ENCODE results near the gene DNLZ. TPM values are rescaled to one million over a fixed set of nuclear protein-coding genes. Genes with fewer than 3 reads are reported as not detected.

The DNLZ gene
- total and polyA plus RNA-seq, 2 of the 4 experiments (the other 2 are of a cell fraction), result 2.0 to 11.4 TPM

DNA sequence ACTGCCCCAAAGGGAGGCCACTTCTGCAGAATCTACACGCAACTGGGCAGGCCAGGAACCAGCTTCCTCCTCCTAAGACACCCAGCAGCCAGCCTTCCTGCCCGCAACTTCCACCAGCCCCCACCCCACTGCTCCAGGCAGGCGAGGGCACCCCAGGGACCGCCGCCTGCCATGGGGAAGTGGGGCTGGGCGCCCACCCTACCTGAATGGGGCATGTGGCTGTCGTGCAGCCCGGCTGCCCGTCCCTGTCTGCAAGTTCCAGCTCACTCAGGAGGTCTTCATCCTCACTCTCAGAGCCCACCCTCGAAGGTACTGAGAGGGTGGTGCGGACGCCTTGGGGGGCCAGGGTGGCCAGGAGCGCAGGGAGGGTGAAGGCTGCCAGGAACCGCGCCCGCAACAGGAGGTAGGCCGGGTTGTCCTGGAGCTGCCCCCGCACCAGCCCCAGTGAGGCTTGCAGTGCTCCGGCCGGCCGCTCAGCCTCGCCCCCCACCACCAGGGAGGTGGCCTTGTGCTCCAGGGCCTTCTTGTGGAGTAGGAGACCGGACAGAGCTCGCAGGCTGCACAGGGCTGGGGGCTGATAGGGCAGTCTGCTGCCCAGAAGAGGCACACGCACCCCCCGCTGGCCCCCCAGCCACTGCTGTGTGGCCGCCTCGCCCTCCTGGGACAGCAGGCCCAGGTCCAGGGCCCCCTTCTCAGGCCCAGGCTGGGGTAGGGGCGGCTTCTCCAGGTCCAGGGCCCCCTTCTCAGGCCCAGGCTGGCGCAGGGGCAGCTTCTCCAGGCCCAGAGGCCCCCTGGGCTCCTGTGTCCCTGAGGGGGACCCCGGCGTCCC is 14.0 kb upstream of the DNLZ start:
- ChIA-PET POLR2A (ENCODE audit: unreplicated experiment) (no interaction called here), CTCF (no interaction called here)
- in situ Hi-C loops (cut with MboI; ENCODE audit: low sequenced_read_pairs), result no loop called here
- Histone ChIP-seq H3K9ac (ENCODE audit: low read depth, low read length) (no peak overlapping the region), H2BK5ac (ENCODE audit: low read depth, low read length, poor library complexity, severe bottlenecking) (no peak overlapping the region), H3K36me3 (ENCODE audit: control insufficient read depth, insufficient read depth, low read length) (peaks cover 31% of the 10 kb centered on the region), H3K4me3 (ENCODE audit: insufficient read depth, low read depth, low read length) (no peak overlapping the region), H4K20me1 (ENCODE audit: insufficient read depth, low read length) (no peaks in the 10 kb centered on the region), H2AFZ (replicated peaks; ENCODE audit: low read length, poor library complexity) (no peak overlapping the region), H3K79me1 (ENCODE audit: low read depth in 1 of 2, low read length in 2 of 2) (no peaks in the 10 kb centered on the region), H4K8ac (ENCODE audit: low read depth in 2 of 2, low read length in 2 of 2) (no peak overlapping the region), H2BK20ac (ENCODE audit: low read depth, low read length) (no peak overlapping the region), H3K9me1 (ENCODE audit: insufficient read depth, low read length) (no peaks in the 10 kb centered on the region), H2BK120ac (ENCODE audit: low read depth, low read length) (no peak overlapping the region), H4K5ac (ENCODE audit: low read depth, low read length) (no peak overlapping the region), H3K4me1 (ENCODE audit: control insufficient read depth, insufficient read depth, low read length) (peaks cover 8% of the 10 kb centered on the region), H3K27me3 (ENCODE audit: control insufficient read depth, insufficient read depth, low read length) (no peaks in the 10 kb centered on the region), H3K27ac (ENCODE audit: insufficient read depth, low read length) (no peak overlapping the region), H2AK5ac (ENCODE audit: low read depth, low read length) (no peak overlapping the region), H2BK15ac (ENCODE audit: low read depth, low read length) (no peak overlapping the region), H3K56ac (ENCODE audit: extremely low read depth, insufficient read depth, low read length) (no peak overlapping the region), H3K9me3 (ENCODE audit: control insufficient read depth, insufficient read depth, low read length) (no peaks in the 10 kb centered on the region), H3K4me2 (ENCODE audit: low read depth, low read length) (no peak overlapping the region), H3K14ac (replicated peaks; ENCODE audit: low read depth, low read length) (no peak overlapping the region), H4K91ac (ENCODE audit: insufficient read depth, low read depth, low read length) (no peak overlapping the region), H3K18ac (ENCODE audit: low read depth, low read length) (no peak overlapping the region), H3K4ac (ENCODE audit: low read depth, low read length) (no peak overlapping the region), H2AK9ac (replicated peaks; ENCODE audit: low read depth, low read length, poor library complexity) (no peak overlapping the region), H3K23ac (ENCODE audit: low read depth, low read length) (no peak overlapping the region)
- intact Hi-C loops (cut with micrococcal nuclease), result no loop called here
- TF ChIP-seq FOS (IDR thresholded peaks at IDR 0.05; ENCODE audit: low read depth, low read length), result no peak
- no peak for TF ChIP-seq USF2 (IDR thresholded peaks at IDR 0.05; ENCODE audit: low read depth, low read length)
- TF ChIP-seq MXI1 (IDR thresholded peaks at IDR 0.05; ENCODE audit: borderline replicate concordance, low read depth, low read length), result no peak
- no peak for TF ChIP-seq CHD1 (IDR thresholded peaks at IDR 0.05; ENCODE audit: low read depth, low read length)
- no peak for TF ChIP-seq CTCF (conservative IDR thresholded peaks at IDR 0.05; ENCODE audit: low read depth, low read length)
- TF ChIP-seq MAZ (IDR thresholded peaks at IDR 0.05; ENCODE audit: borderline replicate concordance, low read depth, low read length), result no peak
- TF ChIP-seq CEBPB (IDR thresholded peaks at IDR 0.05; ENCODE audit: low read depth, low read length), result no peak
- TF ChIP-seq SMC3 (IDR thresholded peaks at IDR 0.05; ENCODE audit: low read depth, low read length), result no peak
- dilution Hi-C loops (cut with HindIII; ENCODE audit: low sequenced_read_pairs, unreplicated experiment), result no loop called here
- no peak for DNase-seq
- no TSS peak for BruUV-seq (replicated peaks)
- 96% methylated on average over 19 of the region's 32 CpGs; no CpG with 5 or more reads in 1 of the 2 experiments for WGBS, 2 experiments (ENCODE audit: extremely low coverage in 2 of 2, insufficient read length in 1 of 2)
- ATAC-seq (ENCODE audit: low read depth), result no peak
